CD4-positive, alpha-beta T cell treated with Interleukin-1 beta for 1 hour (primary cell): ENCODE results near the gene ZNF768.
"Not testable (repeated sequence)": the region's sequence is repeated elsewhere in the genome, so short reads cannot be mapped to it uniquely, and the experiment has no call there.

Source experiments
- DNase-seq, 2 donors: peaks; one replicate each; pipeline ENCODE4 v3.0.0-alpha.2; 2020 to 2022

ZNF768 gene

GRCh38 chr16:30509081-30509765 is 17.1 kb downstream of the ZNF768 start:
- no peak for DNase-seq

DNA sequence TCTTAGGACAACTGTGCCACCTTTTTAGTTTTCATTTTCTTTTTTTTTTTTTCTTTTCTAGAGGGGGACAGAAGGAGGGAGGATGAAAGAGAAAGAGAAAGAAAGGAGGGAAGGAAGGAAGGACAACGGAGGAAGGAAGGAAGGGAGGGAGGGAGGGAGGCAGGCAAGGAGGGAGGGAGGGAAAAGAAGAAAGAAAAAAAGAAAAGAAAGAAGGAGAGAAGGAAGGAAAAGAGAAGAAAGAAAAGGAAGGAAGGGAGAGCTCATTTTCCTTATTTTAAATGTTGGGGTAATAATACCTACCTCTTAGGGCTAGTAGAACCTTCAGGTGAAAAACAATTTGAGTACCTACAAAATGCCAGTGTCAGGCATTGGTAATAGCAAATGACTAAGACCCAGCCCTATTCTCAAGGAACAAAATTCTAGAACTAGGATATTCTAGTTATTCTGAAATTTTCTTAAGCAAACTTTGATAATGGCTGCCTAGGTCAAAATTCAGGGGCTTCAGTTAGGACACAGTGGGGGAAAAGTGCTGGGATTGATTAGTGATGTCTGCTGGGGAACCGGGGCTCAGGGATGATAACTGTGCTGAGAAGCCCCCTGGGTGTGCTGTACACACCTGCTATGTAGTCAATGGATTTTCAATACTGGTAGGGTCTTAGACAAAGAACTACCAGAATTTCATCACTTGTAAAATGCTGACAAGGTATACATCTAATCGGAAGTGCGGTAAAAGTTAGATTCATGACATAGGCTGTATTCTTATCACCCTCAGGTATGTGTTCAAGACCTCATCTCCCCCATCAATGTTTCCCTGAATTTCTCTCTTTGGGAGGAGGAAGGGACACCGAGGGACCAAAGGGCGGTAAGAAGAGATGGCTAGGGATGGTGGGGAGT is 22.7 kb downstream of the ZNF768 start:
- DNase-seq, result no peak

- no peak for DNase-seq
Measured at GRCh38 chr16:30499284-30499683, 27.1 kb downstream of the ZNF768 start.

- no peak for DNase-seq
Measured at GRCh38 chr16:30494709-30495108, 31.7 kb downstream of the ZNF768 start.

- no peak for DNase-seq
Measured at GRCh38 chr16:30493941-30494488, 32.4 kb downstream of the ZNF768 start.

DNA sequence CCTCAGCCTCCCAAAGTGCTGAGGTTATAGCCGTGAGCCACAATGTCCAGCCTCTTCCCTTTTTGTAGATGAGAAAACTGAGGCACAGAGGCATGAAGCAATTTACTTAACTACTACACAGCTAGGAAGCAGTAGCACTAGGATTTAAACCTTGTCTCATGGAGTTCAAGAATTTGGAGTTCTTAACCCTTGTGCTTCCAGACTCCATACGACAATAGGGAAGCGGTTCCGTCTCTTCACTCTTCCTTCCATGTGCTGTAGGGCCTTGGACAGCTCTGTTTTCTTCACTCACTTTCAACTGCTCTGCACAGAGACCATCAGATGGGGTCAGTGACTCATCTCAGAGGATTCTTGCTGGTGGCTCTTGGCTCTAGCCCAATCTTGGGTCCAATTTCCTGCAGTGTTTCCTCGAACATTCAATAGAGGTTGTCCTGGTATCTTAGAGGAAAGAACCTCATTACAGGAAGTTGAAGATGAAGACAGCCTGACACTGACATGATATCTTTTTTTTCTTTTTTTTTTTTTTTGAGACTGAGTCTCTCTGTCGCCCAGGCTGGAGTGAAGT is 34.5 kb downstream of the ZNF768 start:
- DNase-seq, result peak in 1 of 2 donors; percentile 17

- DNase-seq, result no peak
Measured at GRCh38 chr16:30491229-30491628, 35.1 kb downstream of the ZNF768 start.

GRCh38 chr16:30490210-30490609 is 36.2 kb downstream of the ZNF768 start:
- no peak for DNase-seq

GRCh38 chr16:30488764-30489605 is 37.4 kb downstream of the ZNF768 start:
- DNase-seq, result no peak

DNA sequence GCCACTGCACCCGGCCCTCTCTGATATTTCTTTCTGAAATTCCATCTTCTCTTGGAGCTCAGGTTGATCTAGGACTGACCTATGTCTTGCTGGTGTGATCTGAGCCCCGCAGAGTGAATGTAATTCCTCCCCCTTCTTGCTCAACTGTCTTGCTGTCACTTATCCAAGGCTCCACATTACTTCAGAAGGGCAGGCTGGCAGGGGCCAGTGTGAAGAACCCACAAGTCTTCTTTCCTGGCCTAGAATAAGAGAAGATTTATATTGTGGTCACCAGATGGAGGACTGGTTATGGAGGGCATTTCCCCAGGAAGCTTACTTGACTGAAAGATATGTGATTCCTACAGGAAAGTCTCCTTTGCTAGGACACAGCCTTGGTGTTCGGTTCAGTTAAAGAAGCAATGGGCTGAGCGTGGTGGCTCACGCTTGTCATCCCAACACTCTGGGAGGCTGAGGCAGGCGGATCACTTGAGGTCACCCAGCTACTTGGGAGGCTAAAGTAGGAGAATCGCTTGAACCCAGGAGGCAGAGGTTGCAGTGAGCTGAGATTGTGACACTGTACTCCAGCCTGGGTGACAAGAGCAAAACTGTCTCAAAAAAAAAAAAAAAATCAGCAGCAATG is 40.4 kb downstream of the ZNF768 start:
- no peak for DNase-seq

DNA sequence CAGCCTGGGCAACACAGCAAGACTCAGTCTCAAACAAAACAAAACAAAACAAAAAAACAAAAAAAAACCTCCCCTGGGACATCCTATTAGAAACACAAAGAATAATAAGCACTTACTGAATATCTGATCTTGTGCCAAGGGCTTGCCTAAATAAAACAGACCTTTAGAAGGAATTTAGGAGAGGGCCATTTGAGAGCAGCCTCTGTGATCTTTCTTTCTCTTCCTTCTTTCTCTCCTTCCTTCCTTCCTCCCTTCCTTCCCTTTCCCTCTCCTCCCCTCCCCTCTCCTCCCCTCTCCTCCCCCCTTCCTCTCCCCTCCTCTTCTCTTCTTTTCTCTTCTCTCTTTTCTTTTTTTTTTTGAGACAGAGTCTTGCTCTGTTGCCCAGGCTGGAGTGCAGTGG is 41.5 kb downstream of the ZNF768 start:
- no peak for DNase-seq

DNA sequence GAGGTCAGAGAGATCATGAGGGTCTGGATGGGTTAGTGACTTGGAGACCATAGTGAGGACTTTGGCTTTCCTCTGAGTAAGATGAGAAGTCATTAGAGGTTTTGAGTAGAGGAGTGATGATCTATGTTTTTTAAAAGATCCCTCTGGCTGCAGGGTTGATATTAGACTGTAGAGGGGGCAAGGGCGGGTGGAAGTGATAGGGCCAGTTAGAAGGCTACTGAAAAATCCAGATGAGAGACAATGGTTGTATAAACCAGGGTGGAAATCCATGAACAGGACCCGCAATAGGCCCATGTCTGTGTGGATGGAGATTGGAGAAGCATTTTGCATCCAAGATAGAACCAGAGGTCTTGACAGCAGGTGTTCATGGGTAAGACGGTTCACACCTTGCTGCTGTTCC is 44.0 kb downstream of the ZNF768 start:
- DNase-seq, result no peak

DNA sequence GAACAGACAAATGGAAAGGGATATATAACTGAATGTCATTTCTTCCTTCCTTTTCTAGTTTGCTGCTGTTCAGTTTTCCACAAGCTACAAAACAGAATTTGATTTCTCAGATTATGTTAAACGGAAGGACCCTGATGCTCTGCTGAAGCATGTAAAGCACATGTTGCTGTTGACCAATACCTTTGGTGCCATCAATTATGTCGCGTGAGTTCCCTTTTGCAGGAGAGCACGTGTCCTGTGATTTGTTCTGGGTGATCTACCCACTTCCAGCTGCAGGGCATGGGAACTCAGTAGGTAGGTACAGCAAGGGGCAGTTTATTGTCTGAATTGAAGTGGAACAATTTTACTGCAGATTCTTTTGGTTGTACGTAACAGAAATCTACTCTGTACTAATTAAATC is 45.0 kb downstream of the ZNF768 start:
- DNase-seq, result no peak

DNA sequence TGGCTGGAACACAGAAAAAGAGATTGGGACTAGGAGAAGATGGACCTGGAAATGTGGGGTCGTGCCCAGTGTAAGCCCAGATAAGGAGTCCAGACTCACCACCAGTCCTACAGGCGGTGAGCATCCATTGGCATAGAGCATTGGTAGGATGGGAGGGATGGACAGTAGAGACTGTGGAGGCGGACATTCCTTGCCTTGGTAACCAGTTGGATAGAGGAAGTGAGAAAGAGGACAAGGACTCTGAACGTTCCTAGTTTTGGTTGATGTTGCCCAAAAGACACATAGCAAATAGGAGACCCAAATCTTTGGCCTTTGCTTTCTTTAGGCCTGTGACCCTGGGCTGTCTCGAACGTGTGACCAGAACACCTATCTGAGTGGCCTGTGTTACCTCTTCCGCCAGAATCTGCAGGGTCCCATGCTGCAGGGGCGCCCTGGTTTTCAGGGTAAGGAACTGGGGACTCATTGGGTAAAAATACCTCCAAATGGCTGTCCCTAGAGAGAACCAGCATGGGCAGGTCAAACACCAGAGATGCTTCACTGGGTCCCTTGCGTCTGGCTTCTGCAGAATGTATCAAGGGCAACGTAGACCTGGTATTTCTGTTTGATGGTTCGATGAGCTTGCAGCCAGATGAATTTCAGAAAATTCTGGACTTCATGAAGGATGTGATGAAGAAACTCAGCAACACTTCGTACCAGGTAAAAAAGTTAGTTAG is 47.4 kb downstream of the ZNF768 start:
- no peak for DNase-seq

DNA sequence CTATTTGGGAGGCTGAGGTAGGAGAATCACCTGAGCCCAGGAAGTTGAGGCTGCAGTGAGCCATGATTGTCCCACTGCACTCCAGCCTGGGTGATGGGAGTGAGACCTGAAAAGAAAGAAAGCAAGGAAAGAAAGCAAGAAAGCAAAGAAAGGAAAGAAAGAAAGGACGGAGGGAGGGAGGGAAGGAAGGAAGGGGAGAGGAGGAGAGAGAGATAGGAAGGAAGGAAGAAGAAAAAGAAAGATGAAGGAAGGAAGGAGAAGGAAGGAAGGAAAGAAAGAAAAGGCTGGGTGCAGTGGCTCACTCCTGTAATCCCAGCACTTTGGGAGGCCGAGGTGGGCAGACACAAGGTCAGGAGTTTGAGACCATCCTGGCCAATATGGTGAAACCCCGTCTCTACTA is 48.6 kb downstream of the ZNF768 start:
- DNase-seq, result not testable (repeated sequence)

DNA sequence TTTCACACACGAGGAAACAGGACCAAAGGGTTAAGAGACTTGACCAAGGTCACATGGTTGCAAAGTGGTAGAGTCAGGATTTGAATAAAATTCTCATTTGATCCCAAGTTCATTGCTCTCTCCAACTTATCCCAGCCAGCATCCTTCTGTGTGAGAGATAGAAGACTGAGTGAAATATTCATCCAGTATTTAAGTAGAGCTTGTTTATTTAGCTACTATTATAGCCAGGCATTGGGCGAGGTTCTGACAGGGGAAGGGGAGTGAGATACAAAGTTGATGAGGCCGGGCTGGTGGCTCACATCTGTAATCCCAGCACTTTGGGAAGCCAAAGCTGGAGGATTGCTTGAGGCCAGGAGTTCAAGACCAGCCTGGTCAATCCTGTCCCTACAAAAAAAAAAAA is 49.4 kb downstream of the ZNF768 start:
- no peak for DNase-seq

DNA sequence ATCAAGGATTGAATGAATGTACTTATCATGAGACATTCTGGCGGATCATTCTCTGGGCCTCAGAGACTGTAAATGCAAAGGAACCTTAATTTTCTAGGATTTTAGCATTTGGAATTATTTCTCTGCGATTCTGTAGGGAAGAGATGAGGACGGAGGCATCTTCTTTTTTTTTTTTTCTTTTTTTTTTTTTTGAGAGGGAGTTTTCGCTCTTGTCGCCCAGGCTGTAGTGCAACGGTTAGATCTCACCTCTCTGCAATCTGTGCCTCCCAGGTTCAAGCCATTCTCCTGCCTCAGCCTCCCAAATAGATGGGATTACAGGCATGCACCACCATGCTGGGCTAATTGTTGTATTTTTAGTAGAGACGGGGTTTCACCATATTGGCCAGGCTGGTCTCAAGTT is 51.7 kb downstream of the ZNF768 start:
- no peak for DNase-seq

DNA sequence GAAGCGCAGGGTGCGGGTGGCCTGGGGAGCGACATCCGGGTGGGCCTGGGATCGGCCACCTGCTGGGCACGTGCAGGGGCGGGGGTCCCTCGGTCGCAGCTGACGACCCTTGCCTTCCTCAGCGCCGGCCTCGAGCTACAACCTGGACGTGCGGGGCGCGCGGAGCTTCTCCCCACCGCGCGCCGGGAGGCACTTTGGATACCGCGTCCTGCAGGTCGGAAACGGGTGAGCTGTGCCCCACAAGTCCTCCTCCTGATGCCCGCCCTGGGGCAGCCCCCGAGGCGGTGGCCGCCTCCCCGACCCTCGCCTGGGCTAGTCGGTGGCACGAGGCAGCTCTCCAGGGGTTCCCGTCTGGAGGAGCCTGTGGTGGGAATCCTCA is 52.3 kb downstream of the ZNF768 start:
- no peak for DNase-seq
